ENCODE measurements around the gene PRKCE. TPM values are rescaled to one million over a fixed set of nuclear protein-coding genes. Genes with fewer than 3 reads are reported as not detected.

Gene PRKCE
- total RNA-seq, 4 donors from 2014 or later = 5.9 to 21.2 (median 18.5) TPM

DNA sequence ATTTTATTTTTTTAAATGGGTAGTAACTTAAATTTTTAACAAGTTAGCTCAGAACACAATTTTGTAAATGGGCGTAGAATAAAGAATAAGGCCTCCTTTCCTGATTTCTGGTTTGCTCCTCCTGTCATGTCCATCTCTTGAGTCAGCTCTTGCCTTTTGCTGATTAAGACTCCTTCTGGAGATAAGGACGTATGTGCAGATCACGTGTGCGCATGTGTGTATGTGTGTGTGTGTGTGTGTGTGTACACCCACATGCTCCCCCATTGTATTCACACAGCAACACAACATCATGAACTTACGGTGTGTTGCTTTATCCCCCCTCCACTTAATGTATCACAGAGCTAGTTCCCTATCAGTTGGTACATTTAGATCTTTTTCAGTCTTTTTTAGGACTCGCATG lies 182.9 kb downstream of the PRKCE start:
- Histone ChIP-seq H3K27me3 (no peaks in the 10 kb centered on the region), H3K4me3 (no peak overlapping the region), H3K9me3 (peaks cover 0 to 11% (median 0%) of the 10 kb centered on the region in 3 donors), H3K36me3 (no peaks in the 10 kb centered on the region), H3K27ac (no peak overlapping the region), H3K4me1 (peaks cover 0 to 21% (median 6%) of the 10 kb centered on the region in 3 donors)
- no peak for TF ChIP-seq POLR2AphosphoS5 (IDR thresholded peaks at IDR 0.05)
- no peak for TF ChIP-seq EP300 (IDR thresholded peaks at IDR 0.05)
- TF ChIP-seq CTCF (IDR thresholded peaks at IDR 0.05) = no peak
- no peak for ATAC-seq
- 79 to 89% methylated on average over 6 of the region's 6 CpGs for WGBS, 2 donors (ENCODE audit: low coverage in 1 of 2)

- H3K4me1 ChIP-seq = peaks cover 0 to 25% (median 10%) of the 10 kb centered on the region in 3 donors
- H3K4me3 ChIP-seq = no peak overlapping the region
- no peak overlapping the region for H3K27ac ChIP-seq
- H3K27me3 ChIP-seq = no peaks in the 10 kb centered on the region
- no peak for TF ChIP-seq POLR2A (IDR thresholded peaks at IDR 0.05)
- H3K36me3 ChIP-seq = no peaks in the 10 kb centered on the region
- H3K9me3 ChIP-seq = peaks cover 0 to 11% (median 0%) of the 10 kb centered on the region in 3 donors
- ATAC-seq = no peak
- WGBS, 2 donors (ENCODE audit: low coverage in 1 of 2) = 91 to 92% methylated on average over 5 of the region's 5 CpGs
These were observed 183.4 kb downstream of the PRKCE start for GRCh38 chr2:45834858-45835257.

GRCh38 chr2:45836316-45836715 lies 184.8 kb downstream of the PRKCE start:
- 80% methylated on average over 1 of the region's 3 CpGs; no CpG with 5 or more reads in 1 of the 2 donors for WGBS, 2 donors (ENCODE audit: low coverage in 1 of 2)

GRCh38 chr2:45836740-45837139 lies 185.3 kb downstream of the PRKCE start:
- no peaks in the 10 kb centered on the region for H3K36me3 ChIP-seq
- TF ChIP-seq POLR2A (IDR thresholded peaks at IDR 0.05) (no peak), POLR2AphosphoS5 (IDR thresholded peaks at IDR 0.05) (no peak), EP300 (IDR thresholded peaks at IDR 0.05) (no peak), CTCF (IDR thresholded peaks at IDR 0.05) (no peak)
- H3K4me1 ChIP-seq = peaks cover 0 to 44% (median 10%) of the 10 kb centered on the region in 3 donors
- ATAC-seq = no peak
- no peaks in the 10 kb centered on the region for H3K9me3 ChIP-seq
- no peak overlapping the region for H3K27ac ChIP-seq
- H3K27me3 ChIP-seq = no peaks in the 10 kb centered on the region
- WGBS, 2 donors (ENCODE audit: low coverage in 1 of 2) = 61 to 79% methylated on average over 2 to 3 of the region's 3 CpGs
- no peak overlapping the region for H3K4me3 ChIP-seq

More at GRCh38 chr2:45836316-45836715, 184.8 kb downstream of the PRKCE start:
- TF ChIP-seq EP300 (IDR thresholded peaks at IDR 0.05) (no peak), CTCF (IDR thresholded peaks at IDR 0.05) (no peak), POLR2AphosphoS5 (IDR thresholded peaks at IDR 0.05) (no peak), POLR2A (IDR thresholded peaks at IDR 0.05) (no peak)
- ATAC-seq = no peak
- no peaks in the 10 kb centered on the region for H3K27me3 ChIP-seq
- H3K27ac ChIP-seq = no peak overlapping the region
- H3K36me3 ChIP-seq = no peaks in the 10 kb centered on the region
- no peaks in the 10 kb centered on the region for H3K9me3 ChIP-seq
- H3K4me1 ChIP-seq = peaks cover 0 to 40% (median 10%) of the 10 kb centered on the region in 3 donors
- no peak overlapping the region for H3K4me3 ChIP-seq

GRCh38 chr2:45837812-45838341 lies 186.4 kb downstream of the PRKCE start:
- no peaks in the 10 kb centered on the region for H3K36me3 ChIP-seq
- peaks cover 0 to 52% (median 10%) of the 10 kb centered on the region in 3 donors for H3K4me1 ChIP-seq

More at GRCh38 chr2:45837812-45838341, 186.4 kb downstream of the PRKCE start:
- WGBS, 2 donors (ENCODE audit: low coverage in 1 of 2) = 50 to 78% methylated on average over 2 to 3 of the region's 7 CpGs
- H3K4me3 ChIP-seq = no peak overlapping the region
- no peaks in the 10 kb centered on the region for H3K9me3 ChIP-seq
- H3K27ac ChIP-seq = no peak overlapping the region
- TF ChIP-seq POLR2AphosphoS5 (IDR thresholded peaks at IDR 0.05) = no peak
- no peak for TF ChIP-seq EP300 (IDR thresholded peaks at IDR 0.05)
- TF ChIP-seq CTCF (IDR thresholded peaks at IDR 0.05) = no peak
- TF ChIP-seq POLR2A (IDR thresholded peaks at IDR 0.05) = no peak
- H3K27me3 ChIP-seq = no peaks in the 10 kb centered on the region
- ATAC-seq = no peak
